Measurements from ENCODE around the gene NHLRC3.
"Not testable (repeated sequence)": the region's sequence is repeated elsewhere in the genome, so short reads cannot be mapped to it uniquely, and the experiment has no call there.

Gene NHLRC3

GRCh38 chr13:39037880-39038568, at the start of gene NHLRC3, which contains the start of gene PROSER1:
TSS of gene NHLRC3 (plus strand) at chr13:39038456. CDS start at chr13:39038640, 184 bp downstream.
TSS of gene PROSER1 (minus strand) at chr13:39038089. CDS start at chr13:39037242, 847 bp downstream.
- no peaks in the 10 kb centered on the region for H3K9me3 Mint-ChIP-seq
- H3K36me3 Mint-ChIP-seq, result peaks cover 2% of the 10 kb centered on the region
- H3K4me1 Mint-ChIP-seq, result peaks cover 46% of the 10 kb centered on the region
- H3K27me3 Mint-ChIP-seq, result no peaks in the 10 kb centered on the region
- peak within 1 kb of the TSS; percentile 96 for H3K4me3 Mint-ChIP-seq
- H3K27ac Mint-ChIP-seq, result peak within 1 kb of the TSS; percentile 99

DNA sequence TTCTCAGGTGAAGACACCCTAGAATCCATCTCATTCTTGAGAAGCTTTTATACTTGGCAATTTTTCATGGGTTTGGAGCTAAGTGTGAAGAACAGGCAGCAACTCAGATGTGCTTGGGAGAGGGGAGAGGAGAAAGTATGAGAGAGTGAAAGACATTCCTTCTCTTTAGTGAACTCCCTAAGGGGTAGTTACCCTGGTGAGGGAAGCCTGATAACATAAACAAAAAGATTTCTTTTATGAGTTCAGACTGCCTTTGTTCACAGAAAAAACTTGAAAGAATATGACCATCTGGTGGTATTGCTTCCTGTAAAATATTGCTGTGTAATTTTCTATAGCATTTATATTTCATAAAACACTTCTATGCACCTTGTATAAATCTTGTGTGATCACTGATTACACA, 47.6 kb upstream of the NHLRC3 start, which contains the start of gene STOML3:
TSS of gene STOML3 (minus strand) at position 139 of the 400 bp plus-strand sequence. CDS start at position 29, 110 bp downstream.
- Mint-ChIP-seq H3K4me1 (no peaks in the 10 kb centered on the region), H3K27me3 (peaks cover 4% of the 10 kb centered on the region), H3K36me3 (no peaks in the 10 kb centered on the region), H3K27ac (no peak within 1 kb of the TSS), H3K4me3 (no peak within 1 kb of the TSS), H3K9me3 (no peaks in the 10 kb centered on the region)

DNA sequence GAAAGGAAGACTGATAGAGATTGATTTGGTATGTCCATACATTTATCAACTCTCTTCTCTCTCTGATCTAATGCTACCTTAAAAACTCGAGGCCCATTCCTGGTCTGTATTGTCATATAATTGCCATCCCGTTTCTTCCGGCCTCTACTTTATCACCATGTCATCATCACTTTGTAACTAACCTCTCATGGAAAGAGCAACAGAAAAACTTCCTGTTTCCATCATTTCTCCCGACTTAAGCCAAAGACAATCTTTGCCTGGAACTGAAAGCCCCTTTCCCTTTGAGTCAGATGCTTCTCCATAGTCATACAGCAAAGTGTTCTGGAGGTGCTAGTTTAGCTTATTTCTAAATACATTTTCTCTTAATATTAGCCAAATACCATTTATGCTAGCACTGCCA, 44.9 kb upstream of the NHLRC3 start:
- H3K27ac Mint-ChIP-seq, result no peak overlapping the region
- H3K27me3 Mint-ChIP-seq, result peaks cover 2% of the 10 kb centered on the region
- H3K36me3 Mint-ChIP-seq, result no peaks in the 10 kb centered on the region
- H3K4me1 Mint-ChIP-seq, result no peaks in the 10 kb centered on the region
- H3K4me3 Mint-ChIP-seq, result no peak overlapping the region
- H3K9me3 Mint-ChIP-seq, result no peaks in the 10 kb centered on the region

- H3K36me3 Mint-ChIP-seq, result no peaks in the 10 kb centered on the region
- no peaks in the 10 kb centered on the region for H3K9me3 Mint-ChIP-seq
- H3K27me3 Mint-ChIP-seq, result peaks cover 1% of the 10 kb centered on the region
- no peak overlapping the region for H3K4me3 Mint-ChIP-seq
- H3K4me1 Mint-ChIP-seq, result no peaks in the 10 kb centered on the region
- H3K27ac Mint-ChIP-seq, result no peak overlapping the region
Measured at GRCh38 chr13:38998739-38999138, 39.5 kb upstream of the NHLRC3 start.

DNA sequence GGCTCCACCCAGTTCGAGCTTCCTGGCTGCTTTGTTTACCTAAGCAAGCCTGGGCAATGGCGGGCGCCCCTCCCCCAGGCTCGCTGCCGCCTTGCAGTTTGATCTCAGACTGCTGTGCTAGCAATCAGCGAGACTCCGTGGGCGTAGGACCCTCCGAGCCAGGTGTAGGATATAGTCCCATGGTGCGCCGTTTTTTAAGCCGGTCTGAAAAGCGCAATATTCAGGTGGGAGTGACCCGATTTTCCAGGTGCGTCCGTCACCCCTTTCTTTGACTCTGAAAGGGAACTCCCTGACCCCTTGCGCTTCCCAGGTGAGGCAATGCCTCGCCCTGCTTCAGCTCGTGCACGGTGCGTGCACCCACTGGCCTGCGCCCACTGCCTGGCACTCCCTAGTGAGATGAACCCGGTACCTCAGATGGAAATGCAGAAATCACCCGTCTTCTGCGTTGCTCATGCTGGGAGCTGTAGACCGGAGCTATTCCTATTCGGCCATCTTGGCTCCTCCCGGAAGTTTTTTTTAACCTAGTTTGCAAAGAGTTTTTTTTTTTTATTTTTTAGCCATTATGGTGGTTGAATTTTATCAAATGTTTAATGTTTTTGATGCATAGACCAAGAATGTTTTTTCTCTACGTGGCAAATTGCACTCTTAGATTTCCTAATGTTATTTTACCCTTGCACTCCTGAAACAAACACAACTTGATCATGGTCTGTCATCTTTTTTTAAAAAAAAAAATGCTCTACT, 31.7 kb upstream of the NHLRC3 start:
- H3K4me3 Mint-ChIP-seq, H3K4me1 Mint-ChIP-seq, H3K27me3 Mint-ChIP-seq, H3K9me3 Mint-ChIP-seq, H3K27ac Mint-ChIP-seq: not testable (repeated sequence)
- H3K36me3 Mint-ChIP-seq, result peaks cover 16% of the 10 kb centered on the region

DNA sequence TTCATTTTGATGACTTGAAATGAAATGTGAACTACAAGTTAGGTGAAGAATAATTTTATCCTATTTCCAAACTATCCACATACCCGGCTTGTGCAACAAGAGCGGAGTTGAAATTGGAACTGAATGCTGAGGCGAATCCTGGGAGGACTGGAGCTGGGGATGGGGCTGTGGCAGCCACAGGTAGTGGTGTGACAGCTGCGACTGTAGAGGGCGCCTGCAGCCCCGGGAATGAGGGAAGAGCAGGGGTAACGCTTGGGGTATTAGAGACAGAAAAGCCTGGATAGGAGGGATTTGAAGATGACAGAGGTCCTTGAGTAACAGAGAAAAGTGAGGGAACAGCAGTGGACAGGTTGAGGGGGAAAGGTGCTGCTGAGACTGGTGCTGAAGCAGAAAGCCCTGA, 25.6 kb upstream of the NHLRC3 start:
- peak overlapping the region; percentile 13 for H3K27ac Mint-ChIP-seq

DNA sequence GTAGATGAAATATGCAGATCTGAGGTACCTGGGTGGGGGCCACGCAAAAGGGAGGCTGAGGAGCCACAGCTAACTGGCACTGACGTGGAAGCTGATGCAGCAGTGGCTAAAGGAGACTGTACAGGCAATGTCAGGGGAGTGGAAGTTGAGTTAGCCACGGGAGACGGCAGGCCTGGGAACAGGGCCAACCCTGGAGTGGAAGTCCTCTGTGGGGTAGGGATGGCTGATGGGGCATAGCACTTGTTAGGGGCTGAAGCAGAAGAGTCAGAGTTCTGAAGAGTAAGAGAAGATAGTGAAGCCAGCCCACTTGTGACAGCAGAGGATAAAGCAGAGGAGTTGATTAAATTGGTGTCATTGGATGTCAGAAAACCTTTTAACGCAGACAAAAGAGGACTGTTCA, 24.8 kb upstream of the NHLRC3 start:
- Mint-ChIP-seq H3K27ac (peak overlapping the region; percentile 1), H3K36me3 (peaks cover 29% of the 10 kb centered on the region), H3K4me3 (no peak overlapping the region), H3K9me3 (no peaks in the 10 kb centered on the region), H3K4me1 (no peaks in the 10 kb centered on the region), H3K27me3 (no peaks in the 10 kb centered on the region)

More for the DNA sequence above, 25.6 kb upstream of the NHLRC3 start:
- Mint-ChIP-seq H3K27me3 (no peaks in the 10 kb centered on the region), H3K4me1 (no peaks in the 10 kb centered on the region), H3K9me3 (no peaks in the 10 kb centered on the region), H3K4me3 (no peak overlapping the region), H3K36me3 (peaks cover 31% of the 10 kb centered on the region)

DNA sequence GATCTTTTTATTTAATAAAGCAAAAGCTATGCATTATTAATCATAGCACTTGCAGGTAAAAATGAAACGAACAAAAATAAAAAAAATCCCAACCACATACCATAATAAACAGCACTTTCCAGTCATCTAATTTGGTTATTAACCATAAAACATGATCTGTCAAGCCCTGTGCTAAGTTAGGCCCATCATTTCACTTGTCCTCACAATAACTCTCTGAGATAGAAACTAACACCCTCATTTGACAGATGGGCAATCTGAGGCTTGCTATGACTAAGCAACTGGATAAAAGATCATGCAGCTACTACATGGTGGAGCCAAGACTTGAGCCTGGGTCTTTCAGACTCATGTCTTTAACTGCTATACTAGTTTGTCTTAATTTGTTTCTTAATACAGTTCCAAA, 22.2 kb upstream of the NHLRC3 start:
- Mint-ChIP-seq H3K4me1 (peaks cover 2% of the 10 kb centered on the region), H3K36me3 (peaks cover 26% of the 10 kb centered on the region), H3K27me3 (no peaks in the 10 kb centered on the region), H3K4me3 (no peak overlapping the region), H3K9me3 (no peaks in the 10 kb centered on the region), H3K27ac (no peak overlapping the region)

GRCh38 chr13:39016787-39017186, 21.5 kb upstream of the NHLRC3 start:
- H3K4me1 Mint-ChIP-seq, result peaks cover 4% of the 10 kb centered on the region
- peaks cover 28% of the 10 kb centered on the region for H3K36me3 Mint-ChIP-seq
- no peak overlapping the region for H3K27ac Mint-ChIP-seq
- no peaks in the 10 kb centered on the region for H3K9me3 Mint-ChIP-seq
- no peaks in the 10 kb centered on the region for H3K27me3 Mint-ChIP-seq
- H3K4me3 Mint-ChIP-seq, result no peak overlapping the region

DNA sequence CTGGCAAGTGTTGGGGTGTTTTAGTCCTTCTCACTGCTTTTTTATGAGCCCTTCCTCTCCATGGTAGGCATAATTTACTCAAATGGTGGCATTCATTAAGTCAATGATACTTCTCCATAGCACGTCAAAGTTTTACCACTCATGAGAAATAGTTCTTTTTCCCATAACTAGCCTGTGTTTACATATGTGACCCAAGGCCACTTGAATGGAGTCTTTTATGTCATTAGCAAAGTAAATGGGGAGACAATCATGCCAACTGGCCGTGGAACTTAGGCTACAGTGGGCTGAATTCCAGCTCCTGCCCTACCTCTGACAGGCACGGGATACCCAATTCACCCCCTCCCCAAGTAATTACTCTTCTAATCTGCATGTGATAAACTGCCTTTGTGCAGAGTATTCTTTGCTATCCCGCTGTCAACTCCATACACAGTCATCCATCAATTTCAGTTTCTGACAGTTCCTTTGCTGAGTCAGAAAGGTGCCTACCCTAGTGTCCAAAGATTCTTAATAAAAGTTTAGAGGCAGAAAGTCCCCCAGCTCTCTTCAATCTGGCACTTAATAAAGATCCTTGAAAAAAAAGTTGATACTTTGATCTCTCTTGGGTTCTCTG, 17.3 kb upstream of the NHLRC3 start:
- H3K27ac Mint-ChIP-seq, result peak overlapping the region; percentile 24
- peaks cover 15% of the 10 kb centered on the region for H3K36me3 Mint-ChIP-seq
- H3K27me3 Mint-ChIP-seq, result no peaks in the 10 kb centered on the region
- H3K9me3 Mint-ChIP-seq, result no peaks in the 10 kb centered on the region
- no peak overlapping the region for H3K4me3 Mint-ChIP-seq
- peaks cover 4% of the 10 kb centered on the region for H3K4me1 Mint-ChIP-seq

DNA sequence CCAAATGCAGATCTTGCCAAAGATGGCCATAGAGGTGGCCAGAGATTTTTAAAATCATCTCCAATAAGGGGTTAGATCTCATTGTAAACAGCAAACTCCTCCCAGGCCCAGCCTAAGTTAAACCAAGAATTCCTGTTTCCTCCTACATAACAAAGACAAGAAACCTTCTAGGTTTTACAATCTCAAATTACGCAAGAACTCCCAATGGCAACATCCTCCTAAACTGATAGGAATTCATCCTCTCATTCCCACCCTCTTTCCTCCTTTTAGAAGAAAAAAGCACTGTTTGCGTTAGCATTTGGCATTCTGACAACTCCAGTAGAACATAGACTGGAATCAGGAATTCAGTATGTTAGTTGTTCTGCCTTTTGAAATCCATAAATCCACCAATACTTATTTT, 14.9 kb upstream of the NHLRC3 start:
- Mint-ChIP-seq H3K27ac (no peak overlapping the region), H3K4me3 (no peak overlapping the region), H3K27me3 (no peaks in the 10 kb centered on the region), H3K36me3 (peaks cover 22% of the 10 kb centered on the region), H3K4me1 (peaks cover 7% of the 10 kb centered on the region), H3K9me3 (no peaks in the 10 kb centered on the region)

DNA sequence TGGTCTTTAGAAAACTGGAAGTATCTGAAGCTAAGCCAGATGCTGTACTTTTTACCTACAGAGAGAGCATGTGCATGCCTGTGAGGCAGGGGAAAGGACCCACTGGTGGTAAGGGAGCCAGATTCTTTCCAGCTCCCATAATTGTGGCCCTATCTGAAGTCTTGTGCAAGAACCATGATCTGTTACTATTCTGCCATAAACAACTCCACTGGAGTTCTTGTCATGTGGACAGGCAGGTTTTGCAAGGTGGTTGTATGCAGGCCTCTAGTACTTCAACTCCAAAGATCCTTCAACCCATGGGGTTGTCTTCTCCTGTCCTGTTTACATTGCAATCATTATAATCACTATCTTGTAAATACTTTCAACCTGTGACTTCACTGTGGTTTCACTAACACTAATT, 14.5 kb upstream of the NHLRC3 start:
- no peak overlapping the region for H3K4me3 Mint-ChIP-seq
- H3K36me3 Mint-ChIP-seq, result peaks cover 20% of the 10 kb centered on the region
- no peaks in the 10 kb centered on the region for H3K27me3 Mint-ChIP-seq
- no peaks in the 10 kb centered on the region for H3K9me3 Mint-ChIP-seq
- no peak overlapping the region for H3K27ac Mint-ChIP-seq
- H3K4me1 Mint-ChIP-seq, result peaks cover 7% of the 10 kb centered on the region

GRCh38 chr13:39025433-39025839, 12.8 kb upstream of the NHLRC3 start:
- Mint-ChIP-seq H3K9me3 (no peaks in the 10 kb centered on the region), H3K4me1 (peaks cover 7% of the 10 kb centered on the region)

GRCh38 chr13:39032150-39032549, 6.1 kb upstream of the NHLRC3 start:
- H3K36me3 Mint-ChIP-seq, result peaks cover 5% of the 10 kb centered on the region
- no peak overlapping the region for H3K27ac Mint-ChIP-seq
- no peaks in the 10 kb centered on the region for H3K27me3 Mint-ChIP-seq
- peaks cover 40% of the 10 kb centered on the region for H3K4me1 Mint-ChIP-seq
- no peak overlapping the region for H3K4me3 Mint-ChIP-seq
- no peaks in the 10 kb centered on the region for H3K9me3 Mint-ChIP-seq

More at GRCh38 chr13:39025433-39025839, 12.8 kb upstream of the NHLRC3 start:
- Mint-ChIP-seq H3K27me3 (no peaks in the 10 kb centered on the region), H3K4me3 (no peak overlapping the region), H3K36me3 (peaks cover 16% of the 10 kb centered on the region), H3K27ac (no peak overlapping the region)

DNA sequence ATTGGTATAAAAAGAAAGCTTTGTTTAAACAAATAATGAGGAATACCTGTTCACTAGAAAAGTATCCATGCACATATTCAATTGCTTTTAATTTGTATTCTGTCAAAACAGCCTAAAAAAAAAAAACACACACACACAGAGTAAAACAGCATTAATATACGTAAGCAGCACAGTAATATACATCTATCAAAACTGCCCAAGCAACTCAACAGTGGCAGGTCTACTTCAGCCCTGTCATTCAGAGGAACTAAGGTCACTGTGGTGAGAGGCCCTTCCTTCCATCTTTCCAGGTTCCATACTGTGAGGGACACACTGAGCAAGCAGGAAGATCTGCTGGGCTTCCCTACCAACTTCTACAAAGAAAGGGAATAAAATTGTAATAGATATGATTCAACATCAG, 4.2 kb upstream of the NHLRC3 start:
- Mint-ChIP-seq H3K36me3 (no peaks in the 10 kb centered on the region), H3K4me3 (peak overlapping the region; percentile 57), H3K4me1 (peaks cover 38% of the 10 kb centered on the region)

DNA sequence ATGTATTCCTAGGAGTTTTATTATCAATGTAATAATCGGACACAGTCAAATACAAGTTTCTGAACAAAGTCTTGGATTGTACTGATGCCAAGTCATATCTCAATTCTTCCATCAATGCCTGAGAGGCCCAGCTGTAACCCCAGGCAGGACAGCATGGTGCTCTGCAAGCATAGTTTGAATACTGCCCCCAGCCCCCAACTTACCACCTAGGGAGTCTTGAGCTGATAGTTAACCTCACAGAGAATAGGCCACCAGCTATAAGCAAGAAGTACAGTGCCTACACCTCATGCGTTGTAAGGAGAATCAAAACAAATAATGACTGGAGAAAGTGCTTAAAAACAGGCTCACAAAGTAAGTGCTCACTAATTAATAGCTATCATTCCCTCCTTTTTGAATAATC, 3.1 kb upstream of the NHLRC3 start:
- H3K9me3 Mint-ChIP-seq, result no peaks in the 10 kb centered on the region
- H3K27me3 Mint-ChIP-seq, result no peaks in the 10 kb centered on the region
- H3K27ac Mint-ChIP-seq, result peak overlapping the region; percentile 48
- no peaks in the 10 kb centered on the region for H3K36me3 Mint-ChIP-seq
- peaks cover 44% of the 10 kb centered on the region for H3K4me1 Mint-ChIP-seq
- peak overlapping the region; percentile 96 for H3K4me3 Mint-ChIP-seq

More for the DNA sequence above, 4.2 kb upstream of the NHLRC3 start:
- no peak overlapping the region for H3K27ac Mint-ChIP-seq
- no peaks in the 10 kb centered on the region for H3K27me3 Mint-ChIP-seq
- no peaks in the 10 kb centered on the region for H3K9me3 Mint-ChIP-seq

Data from activated naive CD4-positive, alpha-beta T cell treated with anti-CD3 and anti-CD28 coated beads, Interleukin-2, amount 50 U/mL, for 24 hours (primary cell).